HepG2 (cell line): ENCODE data around the gene TRMT1L. TPM values are rescaled to one million over a fixed set of nuclear protein-coding genes. Genes with fewer than 3 reads are reported as not detected.

Experiments
- CCAR2 ChIP-seq: fragments of 200-400 bp; formaldehyde crosslinking; optimal IDR thresholded peaks from 2 replicates; pipeline ENCODE3; 2018; ENCODE audit warnings: low read depth, mild to moderate bottlenecking, low read length, moderate library complexity
- FOSL2 ChIP-seq: sonication (generic); formaldehyde crosslinking; IDR thresholded peaks from 2 replicates; pipeline ENCODE4 v1.4.0; 2020; ENCODE audit warnings: missing genetic modification reagents
- MEIS2 ChIP-seq: sonication (generic); formaldehyde crosslinking; IDR thresholded peaks from 2 replicates; pipeline ENCODE4 v1.9.0; 2021; ENCODE audit warnings: mild to moderate bottlenecking, missing genetic modification reagents
- MIER3 ChIP-seq: IDR thresholded peaks from 2 replicates; pipeline ENCODE4 v1.6.1; 2016; ENCODE audit warnings: missing compliant biosample characterization, borderline replicate concordance
- NONO ChIP-seq, 2 experiments: fragments of 450-650 bp in 1 of 2; sonication (generic) in 1 of 2; formaldehyde crosslinking in 1 of 2; IDR thresholded peaks in 1 of 2; conservative IDR thresholded peaks in 1 of 2; 2 replicates each; pipeline versions ENCODE4 v1.6.1 to v1.8.0; 2017 to 2022; ENCODE audit warnings: mild to moderate bottlenecking in 1 of 2, missing genetic modification reagents in 1 of 2, moderate library complexity in 1 of 2
- NR3C1 ChIP-seq: sonication (generic); formaldehyde crosslinking; IDR thresholded peaks from 2 replicates; pipeline ENCODE4 v1.4.0; 2020; ENCODE audit warnings: missing genetic modification reagents
- RXRB ChIP-seq: IDR thresholded peaks from 2 replicates; pipeline ENCODE4 v1.6.1; 2016; ENCODE audit warnings: borderline replicate concordance, missing genetic modification reagents, missing compliant biosample characterization
- ZBTB10 ChIP-seq: sonication (generic); formaldehyde crosslinking; IDR thresholded peaks from 2 replicates; pipeline ENCODE4 v1.4.0; 2020; ENCODE audit warnings: missing genetic modification reagents, borderline replicate concordance
- ZHX1 ChIP-seq: sonication (generic); formaldehyde crosslinking; IDR thresholded peaks from 2 replicates; pipeline ENCODE4 v1.8.1; 2022; ENCODE audit warnings: low read depth, mild to moderate bottlenecking, missing genetic modification reagents
- ZNF20 ChIP-seq: sonication (generic); formaldehyde crosslinking; IDR thresholded peaks from 2 replicates; pipeline ENCODE4 v1.4.0; 2020; ENCODE audit warnings: mild to moderate bottlenecking, moderate library complexity, missing genetic modification reagents
- ZNF232 ChIP-seq: sonication (generic); formaldehyde crosslinking; IDR thresholded peaks from 2 replicates; pipeline ENCODE4 v1.4.0; 2020; ENCODE audit warnings: missing genetic modification reagents, borderline replicate concordance
- ZNF570 ChIP-seq: sonication (generic); formaldehyde crosslinking; IDR thresholded peaks from 2 replicates; pipeline ENCODE4 v1.4.0; 2020; ENCODE audit warnings: mild to moderate bottlenecking, missing genetic modification reagents, borderline replicate concordance
- ZNF577 ChIP-seq: sonication (generic); formaldehyde crosslinking; IDR thresholded peaks from 2 replicates; pipeline ENCODE4 v1.4.0; 2020; ENCODE audit warnings: mild to moderate bottlenecking, low read depth, missing genetic modification reagents, borderline replicate concordance
- polyA plus RNA-seq, 8 experiments: library from polyadenylated mRNA; depleted of rRNA in 3 of 8; stranded (reverse) in 7 of 8; unstranded in 1 of 8; fragments of >200 nt; fragmentation: Illumina TruSeq in 4 of 8; extraction: Trizol in 4 of 8; gene quantifications; 2 replicates each; pipeline versions ENCODE4 v1.2.1 to v1.2.3, GENCODE V29; 2011 to 2016; ENCODE audit warnings: low read depth in 4 of 8, missing spikeins in 1 of 8, mixed read lengths in 1 of 8; ENCODE audit not compliant: insufficient read depth in 1 of 8
- total RNA-seq, 5 experiments: library from RNA; depleted of rRNA; stranded (reverse); fragments of >200 nt; fragmentation: Illumina TruSeq; extraction: Trizol; gene quantifications; 2 replicates each; pipeline ENCODE4 v1.2.3, GENCODE V29; 2016; ENCODE audit warnings: low read depth in 1 of 5

Gene TRMT1L
- total and polyA plus RNA-seq, 2 of the 13 experiments (the other 11 are each of a cell fraction or from before 2014, with no cell fraction given) = 17.9 to 19.2 TPM

GRCh38 chr1:185156854-185157598 lies at the start of gene TRMT1L, which contains the start of gene SWT1 (continued):
- TF ChIP-seq ZBTB10 (CRISPR knock-in tag) (peak; percentile 54; the same call in 1 of the 2 replicates), ZHX1 (CRISPR knock-in tag) (no peak), ZNF232 (peak; percentile 13; the same call in 1 of the 2 replicates), ZNF577 (no peak), FOSL2 (CRISPR knock-in tag) (peak; percentile 20; the same call in 1 of the 2 replicates), NONO (IDR thresholded peaks at IDR 0.05) (no peak), NONO (CRISPR knock-in tag; conservative IDR thresholded peaks at IDR 0.05) (no peak; the same call in 1 of the 2 replicates), ZNF20 (no peak), NR3C1 (CRISPR knock-in tag) (no peak), MEIS2 (CRISPR knock-in tag) (no peak), RXRB (CRISPR knock-in tag) (no peak; the same call in 1 of the 2 replicates), MIER3 (CRISPR knock-in tag) (peak; percentile 75; the same call in 1 of the 2 replicates), CCAR2 (no peak), ZNF570 (CRISPR knock-in tag) (no peak)
